ENCODE data around the gene NEGR1.

GRCh38 chr1:72221811-72222210 lies 60.5 kb downstream of the NEGR1 start:
- TF ChIP-seq GMEB1 (CRISPR knock-in tag; IDR thresholded peaks at IDR 0.05) = no peak
- TF ChIP-seq CEBPB (tag; IDR thresholded peaks at IDR 0.05) = no peak
- no peak for TF ChIP-seq CTCF (IDR thresholded peaks at IDR 0.05 in 2 of 3, conservative IDR thresholded peaks at IDR 0.05 in 1 of 3; ENCODE audit: insufficient read depth in 2 of 3, low read depth in 1 of 3, low read length in 3 of 3)
- no peak for TF ChIP-seq POLR2A (conservative IDR thresholded peaks at IDR 0.05)
- TF ChIP-seq SMAD3 (CRISPR knock-in tag; conservative IDR thresholded peaks at IDR 0.05) = no peak
